Neural cell (in vitro differentiated cells): Measurements from ENCODE around the gene KCTD16. TPM values are rescaled to one million over a fixed set of nuclear protein-coding genes. Genes with fewer than 3 reads are reported as not detected.

Source experiments
- H2AFZ ChIP-seq: fragments of 200-600, 300-800 bp; sonication (generic), shearing (Covaris generic); 2 replicates; pipeline ENCODE4 v1.6.0; 2014; ENCODE audit warnings: low read depth, mild to moderate bottlenecking, antibody characterized with exemption, low read length, moderate library complexity
- H3F3A ChIP-seq: fragments of 200-600 bp; shearing (Covaris generic); 2 replicates; pipeline ENCODE4 v1.6.1; 2016; ENCODE audit warnings: mild to moderate bottlenecking, moderate library complexity, mixed read lengths, antibody characterized with exemption, low read length; ENCODE audit not compliant: insufficient read depth, poor library complexity, severe bottlenecking
- H3K27ac ChIP-seq: fragments of 200-600, 300-800 bp; sonication (generic), shearing (Covaris generic); 2 replicates; pipeline ENCODE4 v1.5.1; 2014; ENCODE audit warnings: mild to moderate bottlenecking, low read length, moderate library complexity
- H3K27me3 ChIP-seq: fragments of 300-800, 200-600 bp; sonication (generic), shearing (Covaris generic); 2 replicates; pipeline ENCODE4 v1.6.0; 2014; ENCODE audit warnings: mild to moderate bottlenecking, low read depth, low read length, moderate library complexity; ENCODE audit not compliant: insufficient read depth
- H3K36me3 ChIP-seq: fragments of 300-800, 200-600 bp; sonication (generic), shearing (Covaris generic); 2 replicates; pipeline ENCODE4 v1.5.1; 2014; ENCODE audit warnings: mild to moderate bottlenecking, antibody characterized with exemption, low read length, moderate library complexity; ENCODE audit not compliant: insufficient read depth
- H3K4me2 ChIP-seq: fragments of 300-800, 200-600 bp; sonication (generic), shearing (Covaris generic); 2 replicates; pipeline ENCODE4 v1.6.0; 2014; ENCODE audit warnings: mild to moderate bottlenecking, low read length
- H3K4me3 ChIP-seq: fragments of 300-800, 200-600 bp; sonication (generic), shearing (Covaris generic); 2 replicates; pipeline ENCODE4 v1.5.1; 2014; ENCODE audit warnings: mild to moderate bottlenecking, low read length, moderate library complexity
- H3K79me2 ChIP-seq: fragments of 200-600 bp; shearing (Covaris generic); replicated peaks from 2 replicates; pipeline ENCODE4 v1.6.0; 2014; ENCODE audit warnings: mild to moderate bottlenecking, low read length, moderate library complexity; ENCODE audit not compliant: insufficient read depth
- H3K9ac ChIP-seq: fragments of 300-800, 200-600 bp; sonication (generic), shearing (Covaris generic); 2 replicates; pipeline ENCODE4 v1.6.1; 2016; ENCODE audit warnings: mild to moderate bottlenecking, low read length, mixed read lengths
- H3K9me2 ChIP-seq: fragments of 200-600 bp; shearing (Covaris generic); 2 replicates; pipeline ENCODE4 v1.6.1; 2016; ENCODE audit warnings: mild to moderate bottlenecking, low read length, mixed read lengths; ENCODE audit not compliant: insufficient read depth
- H3K9me3 ChIP-seq: fragments of 200-600, 300-800 bp; sonication (generic), shearing (Covaris generic); 2 replicates; pipeline ENCODE4 v1.6.1; 2016; ENCODE audit warnings: mild to moderate bottlenecking, mixed run types, low read length, moderate library complexity, mixed read lengths
- H4K20me1 ChIP-seq: fragments of 200-600 bp; shearing (Covaris generic); 2 replicates; pipeline ENCODE4 v1.6.1; 2016; ENCODE audit warnings: mild to moderate bottlenecking, mixed run types; ENCODE audit not compliant: insufficient read depth
- CTCF ChIP-seq: fragments of 450-650 bp; IDR thresholded peaks from 2 replicates; pipeline ENCODE4 v1.5.1; 2014; ENCODE audit warnings: antibody characterized with exemption, mild to moderate bottlenecking, moderate library complexity; ENCODE audit not compliant: poor library complexity, severe bottlenecking
- EP300 ChIP-seq: fragments of 450-650 bp; conservative IDR thresholded peaks from 2 replicates; pipeline ENCODE4 v1.6.1; 2014; ENCODE audit warnings: antibody characterized with exemption, mild to moderate bottlenecking, moderate library complexity; ENCODE audit not compliant: poor library complexity, severe bottlenecking
- EZH2 ChIP-seq: fragments of 200-600, 300-800 bp; shearing (Covaris generic), sonication (generic); IDR thresholded peaks from 2 replicates; pipeline ENCODE4 v1.6.1; 2014; ENCODE audit warnings: antibody characterized with exemption, low read length, borderline replicate concordance, mild to moderate bottlenecking; ENCODE audit not compliant: insufficient read depth, poor library complexity, severe bottlenecking
- MXI1 ChIP-seq: fragments of 450-650 bp; conservative IDR thresholded peaks from 2 replicates; pipeline ENCODE4 v1.6.1; 2014; ENCODE audit warnings: antibody characterized with exemption, mild to moderate bottlenecking; ENCODE audit not compliant: poor library complexity, severe bottlenecking
- POLR2AphosphoS5 ChIP-seq: IDR thresholded peaks from 2 replicates; pipeline ENCODE4 v1.6.1; 2012
- RAD21 ChIP-seq: fragments of 450-650 bp; conservative IDR thresholded peaks from 2 replicates; pipeline ENCODE4 v1.6.1; 2014; ENCODE audit warnings: antibody characterized with exemption, mild to moderate bottlenecking, moderate library complexity
- REST ChIP-seq: IDR thresholded peaks from 2 replicates; pipeline ENCODE4 v1.6.1; 2012; ENCODE audit warnings: borderline replicate concordance
- SMC3 ChIP-seq: fragments of 450-650 bp; conservative IDR thresholded peaks from 2 replicates; pipeline ENCODE4 v1.6.1; 2014; ENCODE audit warnings: antibody characterized with exemption, mild to moderate bottlenecking, moderate library complexity; ENCODE audit not compliant: poor library complexity
- TAF1 ChIP-seq: IDR thresholded peaks from 2 replicates; pipeline ENCODE4 v1.6.1; 2012; ENCODE audit warnings: low read depth
- polyA plus RNA-seq: library from polyadenylated mRNA; depleted of rRNA; stranded (reverse); fragments of >200 nt; gene quantifications from 2 replicates; pipeline ENCODE4 v1.2.3, GENCODE V29; 2014

Gene KCTD16
- polyA plus RNA-seq, 1 donor from 2014 or later: 7.1 TPM

- Histone ChIP-seq H3K9ac (no peak overlapping the region), H3K4me3 (no peak overlapping the region), H3K79me2 (no peaks in the 10 kb centered on the region), H3K9me3 (no peaks in the 10 kb centered on the region), H3K9me2 (no peaks in the 10 kb centered on the region), H3K27ac (no peak overlapping the region), H3F3A (no peaks in the 10 kb centered on the region), H2AFZ (no peak overlapping the region), H3K36me3 (no peaks in the 10 kb centered on the region), H3K4me2 (no peak overlapping the region), H3K27me3 (no peaks in the 10 kb centered on the region), H4K20me1 (no peaks in the 10 kb centered on the region)
- no peak for TF ChIP-seq MXI1
Observed at GRCh38 chr5:144374637-144375036, 204.0 kb downstream of the KCTD16 start.

GRCh38 chr5:144377207-144377606 is 206.5 kb downstream of the KCTD16 start:
- TF ChIP-seq EP300: no peak
- TF ChIP-seq POLR2AphosphoS5: no peak
- TF ChIP-seq RAD21: no peak
- TF ChIP-seq TAF1: no peak
- TF ChIP-seq MXI1: no peak
- TF ChIP-seq CTCF: no peak
- no peak for TF ChIP-seq REST
- TF ChIP-seq EZH2: no peak
- no peak for TF ChIP-seq SMC3
- Histone ChIP-seq H2AFZ (no peak overlapping the region), H3F3A (no peaks in the 10 kb centered on the region), H3K36me3 (no peaks in the 10 kb centered on the region), H3K9me2 (no peaks in the 10 kb centered on the region), H3K4me2 (no peak overlapping the region), H3K9ac (no peak overlapping the region), H3K27ac (no peak overlapping the region), H4K20me1 (no peaks in the 10 kb centered on the region), H3K79me2 (no peaks in the 10 kb centered on the region), H3K9me3 (no peaks in the 10 kb centered on the region), H3K27me3 (no peaks in the 10 kb centered on the region), H3K4me3 (no peak overlapping the region)

- Histone ChIP-seq H3F3A (no peaks in the 10 kb centered on the region), H3K4me2 (no peak overlapping the region), H4K20me1 (no peaks in the 10 kb centered on the region), H3K9me3 (no peaks in the 10 kb centered on the region), H3K27me3 (no peaks in the 10 kb centered on the region), H3K36me3 (no peaks in the 10 kb centered on the region), H3K9ac (no peak overlapping the region), H3K27ac (no peak overlapping the region), H3K9me2 (no peaks in the 10 kb centered on the region), H3K79me2 (no peaks in the 10 kb centered on the region), H2AFZ (no peak overlapping the region), H3K4me3 (no peak overlapping the region)
- no peak for TF ChIP-seq EZH2
- TF ChIP-seq EP300: no peak
- no peak for TF ChIP-seq SMC3
- TF ChIP-seq TAF1: no peak
- TF ChIP-seq MXI1: no peak
- TF ChIP-seq CTCF: no peak
- no peak for TF ChIP-seq RAD21
- no peak for TF ChIP-seq POLR2AphosphoS5
- TF ChIP-seq REST: no peak
Observed at GRCh38 chr5:144378681-144379080, 208.0 kb downstream of the KCTD16 start.
